HG02852 (cell line): ENCODE data around the gene MAPK8.
"Not testable (repeated sequence)": the region's sequence is repeated elsewhere in the genome, so short reads cannot be mapped to it uniquely, and the experiment has no call there.

Source experiments
- ATAC-seq: cut with Tn5 transposase; IDR thresholded peaks from one replicate; pipeline ENCODE4 v1.9.1; 2021; ENCODE audit warnings: mild to moderate bottlenecking, moderate library complexity; ENCODE audit not compliant: unreplicated experiment

MAPK8 gene

DNA sequence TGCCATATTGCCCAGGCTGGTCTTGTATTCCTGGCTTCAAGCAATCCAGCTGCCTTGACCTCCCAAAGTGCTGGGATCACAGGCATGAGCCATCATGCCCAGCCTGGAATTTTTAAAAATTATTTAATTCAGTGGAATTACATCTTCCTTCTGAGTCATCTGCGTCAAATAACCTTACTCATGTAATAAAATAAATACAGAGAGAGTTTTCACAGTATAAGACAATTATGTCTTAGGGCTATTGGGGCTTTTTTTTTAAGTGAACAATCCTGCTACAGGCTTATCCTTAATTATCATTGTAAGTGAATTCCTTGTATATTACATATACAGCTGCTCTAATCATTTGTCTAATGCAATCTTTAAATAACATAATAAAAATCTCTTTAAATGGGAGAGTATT is 108.3 kb downstream of the MAPK8 start:
- ATAC-seq: no peak

DNA sequence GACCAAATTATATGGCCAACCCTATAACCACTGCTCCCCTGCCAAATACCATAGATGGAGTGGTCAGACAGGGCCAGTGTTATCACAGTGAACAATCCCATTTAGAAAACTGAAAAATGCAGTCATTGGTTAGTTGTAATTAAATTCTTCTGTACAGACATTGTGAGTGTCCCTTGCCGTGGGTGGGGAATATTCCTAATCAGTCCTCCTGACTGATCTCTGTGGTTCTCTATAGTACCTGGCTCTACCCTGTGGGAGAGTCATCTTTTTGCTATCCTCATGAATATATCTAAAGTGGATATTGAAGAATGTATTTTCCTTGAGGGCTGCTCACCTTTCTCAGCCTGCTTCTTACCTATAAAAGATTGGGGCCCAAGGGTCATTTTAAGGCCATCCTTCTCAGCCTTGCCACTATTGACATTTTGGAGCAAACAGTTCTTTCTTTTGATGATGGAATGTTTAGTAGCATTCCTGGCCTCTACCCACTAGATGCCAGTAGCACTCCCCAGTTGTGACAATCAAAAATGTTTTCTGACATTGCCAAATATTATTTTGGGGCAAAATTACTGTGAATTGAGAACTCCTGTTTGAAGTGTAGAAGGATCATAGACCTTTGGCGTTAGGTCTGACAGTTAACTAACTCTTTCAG is 110.2 kb downstream of the MAPK8 start:
- no peak for ATAC-seq

DNA sequence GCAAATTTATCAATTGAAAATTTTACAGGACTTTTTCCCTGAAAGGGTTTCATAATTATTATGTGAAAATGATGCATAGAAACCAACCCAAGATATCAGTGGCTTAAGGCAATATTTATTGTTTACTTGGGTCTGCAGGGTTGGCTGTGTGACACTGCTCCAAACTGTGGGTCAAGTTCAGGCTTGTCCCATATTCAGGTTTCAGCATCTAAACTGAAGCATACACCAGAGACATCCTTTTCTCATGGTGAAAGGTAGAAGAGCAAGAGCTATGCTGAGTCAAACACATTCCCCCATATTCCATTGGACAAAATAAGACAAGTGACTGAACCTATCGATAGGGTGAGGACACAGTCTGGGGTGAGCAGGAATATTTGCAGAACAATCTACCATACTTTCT is 110.9 kb downstream of the MAPK8 start:
- no peak for ATAC-seq

DNA sequence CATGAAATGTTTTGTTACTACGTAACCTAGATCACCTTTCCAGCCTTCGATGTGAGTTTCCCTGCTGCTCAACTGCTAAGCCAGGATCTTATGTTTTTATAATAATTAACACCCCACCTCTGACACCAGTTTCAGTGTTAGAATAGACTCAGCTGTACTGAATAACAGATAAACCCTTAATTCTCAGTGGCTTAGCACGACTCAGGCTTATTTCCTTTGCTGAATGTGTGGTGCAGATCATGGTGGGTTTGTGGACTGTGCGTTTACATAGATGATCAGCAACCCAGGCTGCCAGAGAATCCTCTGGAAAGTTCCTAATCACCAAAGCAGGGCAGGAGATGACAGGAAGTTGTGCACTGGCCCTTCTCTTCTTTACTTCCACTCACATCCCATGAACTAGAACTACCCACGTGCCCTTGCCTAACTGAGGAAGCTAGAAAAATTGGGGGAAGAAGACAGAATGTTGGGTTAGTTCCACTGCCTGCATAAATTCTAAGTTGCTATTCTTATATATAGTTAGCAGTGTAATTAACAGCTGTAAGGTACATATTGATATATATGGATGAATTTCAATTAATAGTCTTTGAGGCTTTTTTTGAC is 111.8 kb downstream of the MAPK8 start:
- no peak for ATAC-seq

DNA sequence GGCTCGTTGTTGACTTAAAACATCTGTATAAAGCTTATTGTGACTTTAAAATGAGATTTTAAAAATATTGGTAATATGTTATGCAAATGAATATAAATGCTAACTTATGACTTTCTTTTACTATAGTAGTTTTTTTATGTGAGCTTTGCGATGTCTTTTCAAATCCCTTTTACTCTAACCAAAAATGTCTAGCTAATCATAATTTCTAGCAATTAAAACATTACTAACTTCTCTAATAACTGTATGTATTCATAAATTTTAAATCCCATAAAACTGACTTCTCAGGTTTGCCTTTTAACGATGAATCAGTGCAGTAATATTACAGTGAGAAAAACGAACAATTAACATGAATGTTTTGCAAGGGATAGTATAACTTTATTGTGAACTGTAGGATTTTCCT is 113.2 kb downstream of the MAPK8 start:
- no peak for ATAC-seq

DNA sequence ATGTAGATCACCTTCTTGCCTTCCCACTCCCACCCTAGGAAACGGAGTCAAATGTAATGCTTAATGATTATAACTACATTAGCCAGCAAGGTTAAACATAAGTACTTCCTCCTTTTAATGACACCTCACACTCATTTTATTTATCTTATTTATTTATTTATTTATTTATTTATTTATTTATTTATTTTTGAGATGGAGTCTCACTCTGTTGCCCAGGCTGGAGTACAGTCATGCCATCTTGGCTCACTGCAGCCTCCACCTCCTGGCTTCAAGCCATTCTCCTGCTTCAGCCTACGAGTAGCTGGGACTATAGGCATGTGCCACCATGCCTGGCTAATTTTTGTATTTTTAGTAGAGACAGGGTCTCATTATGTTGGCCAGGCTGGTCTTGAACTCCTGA is 115.4 kb downstream of the MAPK8 start:
- not testable (repeated sequence) for ATAC-seq

DNA sequence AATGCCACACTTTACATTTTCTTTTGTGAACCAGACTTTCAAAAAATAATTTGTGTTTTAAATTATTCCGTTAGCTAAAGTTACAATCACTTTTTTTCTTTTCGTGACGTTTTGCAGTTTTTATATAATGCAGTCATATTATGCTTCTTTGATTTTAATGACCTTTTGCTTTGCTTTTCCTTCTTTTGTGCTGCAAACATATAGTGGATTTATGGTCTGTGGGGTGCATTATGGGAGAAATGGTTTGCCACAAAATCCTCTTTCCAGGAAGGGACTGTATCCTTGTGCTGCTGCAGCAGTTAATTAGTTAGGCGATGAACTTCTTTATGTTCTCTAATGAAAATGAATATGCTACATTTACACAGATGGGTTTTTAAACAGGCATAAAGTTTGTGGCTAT is 117.4 kb downstream of the MAPK8 start:
- no peak for ATAC-seq

DNA sequence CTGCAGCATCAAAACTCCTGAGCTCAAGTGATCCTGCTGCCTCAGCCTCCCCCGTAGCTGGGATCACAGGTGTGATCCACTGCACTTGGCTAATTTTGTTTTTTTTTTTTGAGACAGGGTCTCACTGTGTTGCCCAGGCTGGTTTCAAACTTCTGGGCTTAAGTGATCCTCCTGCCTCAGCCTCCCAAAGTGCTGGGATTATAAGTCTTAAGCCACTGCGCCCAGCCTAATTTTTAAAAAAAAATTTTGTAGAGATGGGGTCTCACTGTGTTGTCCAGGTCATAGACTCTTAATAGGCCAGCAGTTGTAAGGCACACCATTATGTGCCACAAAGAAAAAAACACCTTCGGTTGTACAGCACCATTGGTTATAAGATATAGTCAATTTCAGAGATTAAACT is 122.4 kb downstream of the MAPK8 start:
- no peak for ATAC-seq

DNA sequence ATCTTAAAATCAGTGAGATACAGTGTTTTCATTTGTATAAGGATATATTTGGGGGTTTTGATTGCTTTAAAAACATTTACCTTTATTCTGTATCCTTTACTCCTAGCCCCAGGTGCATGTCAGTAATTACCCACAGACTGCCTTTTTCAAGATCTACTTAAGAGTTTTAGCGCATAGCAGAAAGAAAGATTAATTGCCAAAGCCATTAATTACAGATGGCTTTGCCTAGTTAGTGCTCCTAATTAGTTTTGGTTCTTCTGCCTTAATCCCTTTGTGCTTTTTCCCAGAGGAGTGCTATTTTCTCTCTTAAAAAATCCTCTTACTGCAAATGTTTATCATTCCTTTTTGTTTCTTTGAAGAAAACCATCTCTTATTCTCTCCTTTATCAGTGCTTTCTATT is 122.8 kb downstream of the MAPK8 start:
- no peak for ATAC-seq

DNA sequence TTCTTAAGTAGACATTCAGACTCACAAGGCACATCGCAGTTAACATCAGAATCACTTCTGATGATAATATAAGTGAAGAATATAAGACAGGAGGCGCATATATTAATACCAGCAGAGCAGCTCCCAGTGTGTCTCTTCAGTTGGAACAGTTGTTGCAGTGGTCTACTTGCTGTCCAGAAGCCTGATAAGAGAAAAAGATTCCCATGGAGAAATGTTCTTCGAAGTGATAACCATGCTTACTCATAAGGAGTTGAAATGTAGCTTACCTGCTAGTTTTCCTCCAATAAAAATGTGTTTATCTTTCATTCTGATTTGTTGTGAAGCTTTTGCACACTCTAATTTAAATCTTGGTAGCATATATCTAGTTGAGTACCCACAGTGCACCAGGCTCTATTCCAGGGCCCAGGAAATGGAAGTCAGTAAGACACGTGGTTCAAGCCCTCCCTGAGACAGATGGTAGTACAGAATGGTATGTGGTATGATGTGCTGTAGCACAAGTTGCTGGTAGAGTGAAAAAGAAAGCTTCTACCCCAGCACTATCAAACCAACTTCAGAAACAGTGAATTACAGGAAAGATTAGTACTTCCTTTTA is 124.0 kb downstream of the MAPK8 start:
- ATAC-seq: no peak

DNA sequence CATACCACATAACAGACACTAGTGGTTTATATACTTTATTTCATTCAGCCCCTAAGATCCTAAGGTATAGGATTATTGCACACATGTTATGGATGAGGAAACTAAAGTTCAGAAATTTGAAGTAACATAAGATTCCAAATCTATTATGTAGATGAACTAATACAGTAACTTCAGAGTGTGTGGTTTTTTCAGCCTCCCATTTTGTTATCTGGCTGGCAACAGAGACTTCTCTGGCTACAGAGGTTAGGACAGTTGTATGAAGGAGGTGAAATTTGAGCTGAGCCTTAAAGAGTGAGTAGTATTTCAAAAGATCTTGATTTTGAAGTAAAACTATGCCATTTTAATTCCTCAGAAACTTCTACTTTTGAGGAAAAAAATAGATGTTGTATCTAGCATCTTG is 125.4 kb downstream of the MAPK8 start:
- no peak for ATAC-seq

DNA sequence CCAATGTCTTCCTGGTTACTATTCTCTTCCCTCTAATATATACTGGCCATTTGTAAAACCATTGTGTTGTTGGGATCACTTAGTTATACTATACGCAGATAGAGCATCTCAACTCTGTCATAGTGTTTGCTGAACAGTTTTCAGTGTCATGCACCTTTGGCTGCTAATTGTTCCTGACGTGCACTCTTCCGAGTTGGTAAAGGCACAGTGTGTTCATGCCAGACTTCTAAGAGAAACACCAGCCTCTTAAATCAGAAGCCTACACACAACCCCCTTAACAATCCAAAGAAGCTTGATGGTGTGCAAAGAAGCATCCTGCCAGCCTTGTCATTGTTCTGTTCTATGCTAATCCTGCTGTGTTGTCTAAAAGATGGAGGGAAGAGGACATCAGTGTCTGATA is 131.1 kb downstream of the MAPK8 start:
- no peak for ATAC-seq

DNA sequence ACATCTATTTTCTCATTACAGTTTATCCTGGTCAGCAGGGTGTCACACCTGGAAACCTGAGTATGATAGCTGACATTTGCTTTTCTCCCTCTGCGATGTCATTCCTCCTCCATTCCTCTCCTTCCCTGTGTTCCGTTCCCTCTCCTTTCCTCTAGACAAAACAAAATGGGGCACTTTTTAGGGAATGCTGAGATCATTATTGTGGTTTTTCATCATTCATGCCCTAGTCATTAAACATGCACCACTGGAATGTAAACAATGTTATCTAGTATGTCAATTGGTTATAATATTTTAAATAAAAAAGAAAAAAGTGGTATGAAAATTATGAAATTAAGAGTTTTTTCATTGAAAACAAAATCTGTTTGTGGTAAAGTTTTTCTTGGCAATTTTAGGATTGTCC is 132.6 kb downstream of the MAPK8 start:
- no peak for ATAC-seq

DNA sequence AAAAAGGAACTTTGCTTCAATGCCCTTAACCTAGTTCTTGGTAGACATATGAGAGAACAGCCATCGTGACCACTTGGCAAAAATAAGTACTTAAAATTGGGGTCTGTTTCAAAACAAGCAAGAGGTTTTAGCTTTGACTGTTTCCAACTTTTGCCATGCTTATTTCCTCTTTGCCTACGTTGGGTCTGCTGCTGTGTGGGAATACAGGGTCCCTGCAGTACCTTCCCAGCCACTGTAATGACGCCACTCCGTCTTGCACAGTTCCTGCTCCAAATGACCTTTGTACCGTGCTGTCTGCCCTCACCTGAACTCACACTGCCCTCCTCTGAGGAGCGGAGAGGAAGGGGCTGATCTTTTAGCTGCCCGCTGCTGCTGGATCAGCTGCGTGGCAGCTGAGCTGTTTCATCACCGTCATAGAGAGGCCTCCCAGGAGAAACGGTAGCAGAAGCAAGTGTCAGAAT is 133.1 kb downstream of the MAPK8 start:
- no peak for ATAC-seq

DNA sequence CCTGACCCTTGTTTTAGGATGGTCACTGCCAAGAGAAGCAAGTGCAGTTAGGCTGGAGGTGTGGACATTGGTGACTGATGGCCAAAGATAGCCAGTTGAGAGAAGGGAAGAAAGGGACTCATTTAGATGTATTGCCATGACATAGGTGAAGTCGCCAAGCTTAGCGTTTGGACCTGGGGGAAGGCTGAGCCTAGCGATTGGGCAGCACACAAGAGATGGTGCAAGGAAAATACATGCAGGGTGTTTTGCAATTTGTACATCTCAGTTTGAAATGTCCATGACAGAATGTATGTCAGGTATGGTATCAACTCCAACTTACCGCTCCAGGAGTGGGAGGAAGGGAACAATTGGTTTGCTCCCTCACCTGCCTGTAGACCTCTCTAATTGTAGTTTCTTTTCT is 134.3 kb downstream of the MAPK8 start:
- ATAC-seq: no peak

DNA sequence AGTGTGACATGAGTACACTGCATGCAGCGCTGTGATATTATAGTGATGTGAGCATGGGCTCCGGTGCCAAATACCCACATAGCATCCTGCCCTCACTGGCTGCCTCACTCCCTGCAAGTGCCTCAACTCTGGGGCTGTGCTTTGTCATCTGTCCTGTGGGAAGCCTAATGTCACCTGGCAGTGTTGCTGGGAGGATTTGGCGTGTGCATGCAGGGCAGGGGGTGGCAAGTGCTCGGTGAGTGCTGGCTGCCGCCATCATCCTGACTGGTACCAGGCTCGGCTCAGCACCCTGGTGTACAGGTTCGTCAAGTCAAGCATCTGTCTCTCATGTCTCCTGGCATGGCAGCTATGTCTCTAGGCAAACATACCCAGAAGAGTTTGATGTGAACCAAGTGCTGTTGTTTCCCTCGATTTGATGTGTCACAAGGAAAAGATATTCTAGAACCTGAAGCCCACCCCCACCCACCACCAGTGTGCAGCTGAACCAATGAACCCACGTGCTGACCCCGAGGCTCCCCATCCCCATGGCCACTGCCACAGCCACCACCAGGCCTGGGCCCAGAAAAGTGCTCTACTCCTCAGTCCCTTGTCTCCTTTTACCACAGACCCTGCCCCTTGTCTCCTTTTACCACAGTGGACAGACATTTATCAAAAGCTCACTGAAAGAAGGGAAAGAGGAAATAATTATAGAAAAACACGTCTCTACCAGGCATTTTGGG is 135.8 kb downstream of the MAPK8 start:
- no peak for ATAC-seq

DNA sequence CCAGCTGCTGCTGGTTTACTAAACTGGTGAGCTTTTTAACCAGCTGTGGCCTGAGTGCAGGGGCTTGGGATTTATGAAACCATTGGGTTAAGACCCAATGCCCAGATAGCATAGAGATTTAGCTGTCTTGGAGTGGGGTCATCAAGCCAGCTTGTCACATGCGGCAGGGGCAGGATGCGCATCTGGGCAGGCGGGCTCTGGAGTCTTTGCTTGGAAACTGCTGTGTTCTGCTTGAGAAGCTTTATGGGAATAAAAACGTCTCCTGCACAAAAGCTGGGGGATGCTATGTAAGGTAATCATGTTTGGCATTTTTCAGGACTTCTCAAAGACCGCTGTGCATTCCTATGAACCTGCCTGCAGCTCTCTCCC is 136.3 kb downstream of the MAPK8 start:
- no peak for ATAC-seq

DNA sequence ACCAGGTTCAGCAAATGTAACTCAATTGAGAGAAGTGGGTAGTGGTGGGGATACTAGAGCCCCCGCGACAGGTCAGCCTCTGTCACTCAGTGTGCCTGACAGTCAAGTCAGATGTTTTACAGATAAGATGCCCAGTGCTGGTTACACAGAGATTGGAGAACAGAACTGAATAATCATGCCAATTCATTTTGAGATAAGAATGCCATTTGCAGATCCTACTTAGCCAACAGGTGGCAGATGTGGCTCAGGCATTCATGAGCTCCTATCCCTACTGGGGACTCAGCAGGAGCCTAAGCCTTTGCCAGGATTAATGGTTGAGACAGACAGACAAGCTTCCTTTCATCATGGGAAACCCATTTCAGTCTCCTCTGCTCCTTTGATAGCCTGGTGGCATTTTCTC is 137.8 kb downstream of the MAPK8 start:
- ATAC-seq: no peak

DNA sequence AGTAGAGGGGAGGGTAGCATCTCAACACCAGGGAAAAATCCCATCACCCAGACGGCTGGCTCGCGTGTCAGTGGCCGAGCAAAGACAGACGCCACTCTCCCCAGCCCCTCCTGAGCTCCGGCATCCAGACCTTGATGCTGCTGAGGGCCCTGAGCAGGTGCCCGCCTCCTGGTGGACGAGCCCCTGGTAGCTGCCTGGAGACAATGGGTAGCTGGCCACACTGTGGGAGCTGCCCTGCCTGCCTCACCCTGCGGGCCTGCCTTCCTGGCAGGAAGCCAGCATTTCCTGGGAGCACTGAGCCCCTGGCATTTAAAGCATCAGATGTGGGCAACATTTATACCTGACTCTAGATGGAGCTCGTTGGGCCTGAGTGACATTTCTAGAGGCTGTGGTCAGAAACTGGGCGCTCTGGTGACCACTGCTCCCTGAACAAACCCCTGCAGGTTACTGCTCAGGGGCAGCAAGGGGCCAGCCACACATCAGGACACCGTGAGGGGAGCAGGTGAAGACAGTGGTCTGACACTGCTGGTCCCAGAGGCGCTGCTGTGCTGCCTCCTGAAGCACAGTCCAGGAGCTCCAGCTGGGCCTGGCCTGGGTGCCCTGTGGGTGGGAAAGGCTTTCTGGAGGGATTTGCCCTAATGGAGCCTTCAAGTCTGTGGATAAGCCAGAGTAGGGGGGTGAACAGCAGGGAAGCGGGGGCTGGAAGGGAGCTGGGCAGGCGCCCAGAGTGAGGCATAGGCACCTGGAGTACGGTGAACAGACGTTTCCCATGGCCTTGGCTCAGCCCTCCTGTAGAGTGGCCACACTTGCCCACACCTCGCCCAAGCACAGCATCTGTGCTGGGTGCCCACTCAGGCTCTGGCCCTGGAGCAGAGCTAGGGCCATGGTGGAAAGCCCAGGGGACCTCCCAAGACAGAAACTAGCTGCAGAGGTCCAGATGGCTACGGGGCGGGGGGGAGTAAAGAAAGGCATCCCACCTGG is 138.7 kb downstream of the MAPK8 start:
- no peak for ATAC-seq

DNA sequence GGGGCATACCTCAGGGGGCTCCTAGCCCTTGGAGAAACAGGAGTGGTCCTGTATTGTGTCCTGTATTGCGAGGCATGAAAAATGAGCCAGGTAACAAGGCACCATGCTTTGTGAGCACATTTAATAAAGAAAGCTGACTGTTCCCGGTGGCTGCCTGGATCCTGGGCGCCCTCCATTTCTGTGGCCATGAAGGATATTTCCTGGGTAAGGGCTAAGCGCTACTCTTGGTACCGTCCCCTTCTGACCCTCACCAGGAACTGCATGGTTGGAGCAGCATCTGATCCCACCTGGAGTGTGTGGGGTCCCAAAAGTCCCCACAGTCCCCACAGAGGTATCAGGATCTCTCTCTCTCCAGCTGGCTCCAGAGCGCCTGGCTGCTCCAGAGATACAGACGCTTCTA is 139.5 kb downstream of the MAPK8 start:
- no peak for ATAC-seq

DNA sequence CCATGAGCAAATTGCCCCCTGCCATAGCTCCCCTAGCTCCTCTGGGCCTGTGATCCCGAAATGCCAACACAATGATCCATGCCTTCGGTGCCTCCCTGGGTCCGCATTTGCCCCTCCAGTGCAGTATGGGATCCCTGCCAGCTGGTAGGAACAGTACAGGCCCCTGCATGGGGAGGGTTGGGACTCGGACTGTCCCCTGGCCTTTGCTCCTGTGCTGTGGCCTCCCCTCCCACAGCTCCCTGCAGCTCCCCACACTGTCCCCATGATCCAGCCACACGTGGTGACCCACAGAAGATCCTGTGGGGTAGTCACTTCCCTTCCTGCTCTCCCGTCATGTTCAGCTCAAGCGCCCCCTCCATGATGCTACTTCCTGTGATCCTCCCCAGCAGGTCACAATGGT is 140.3 kb downstream of the MAPK8 start:
- ATAC-seq: no peak
